ENCODE measurements around the gene PRB3.

DNA sequence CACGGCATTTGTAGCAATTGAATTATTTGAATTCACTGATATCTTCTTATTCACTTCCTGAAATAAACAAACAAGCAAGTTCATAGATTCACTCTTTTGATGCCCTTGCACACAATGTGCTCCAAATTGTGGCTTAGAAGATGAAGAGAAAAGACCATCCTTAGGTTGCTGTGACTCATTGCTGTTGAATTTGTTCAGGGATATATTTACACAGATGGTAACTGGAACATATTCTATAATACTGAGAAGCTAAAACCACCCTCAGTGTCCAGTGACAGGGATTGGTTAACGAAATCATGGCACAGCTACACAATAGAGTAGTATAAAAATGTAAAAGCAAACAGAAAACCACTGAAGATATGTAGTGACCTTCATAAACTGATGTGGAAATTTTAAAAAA, 37.6 kb upstream of the PRB3 start:
- TF ChIP-seq ZNF548 (tag by site-specific recombination; IDR thresholded peaks at IDR 0.05) (no peak), MEIS1 (CRISPR knock-in tag; IDR thresholded peaks at IDR 0.05; ENCODE audit: borderline replicate concordance) (no peak), ZNF335 (tag by site-specific recombination; conservative IDR thresholded peaks at IDR 0.05) (no peak)

Data from HEK293 (cell line).